ENCODE measurements around the gene AGBL4.

AGBL4 gene

GRCh38 chr1:49906365-49906764 is 117.4 kb downstream of the AGBL4 start:
- H3K4me2 ChIP-seq (ENCODE audit: insufficient read depth, low read length) = no peak overlapping the region
- DNase-seq = no peak
- no peak overlapping the region for H3K4me3 ChIP-seq (ENCODE audit: low read depth in 1 of 2, low read length in 2 of 2)
- no peaks in the 10 kb centered on the region for H3K4me1 ChIP-seq (ENCODE audit: insufficient read depth, low read length)
- no peaks in the 10 kb centered on the region for H3K36me3 ChIP-seq (ENCODE audit: insufficient read depth, low read length)
- H3K9ac ChIP-seq (ENCODE audit: low read depth, low read length) = no peak overlapping the region
- H3K27ac ChIP-seq (ENCODE audit: low read length) = no peak overlapping the region
- no peak for ATAC-seq (ENCODE audit: insufficient read depth, low read depth)
- no peaks in the 10 kb centered on the region for H3K9me3 ChIP-seq (ENCODE audit: insufficient read depth, low read length, severe bottlenecking)
- H4K20me1 ChIP-seq (ENCODE audit: insufficient read depth, low read length) = no peaks in the 10 kb centered on the region
- TF ChIP-seq CTCF (IDR thresholded peaks at IDR 0.05; ENCODE audit: borderline replicate concordance, extremely low read depth, low read length, poor library complexity, severe bottlenecking) (no peak), EZH2 (IDR thresholded peaks at IDR 0.05; ENCODE audit: borderline replicate concordance, low read depth, low read length, severe bottlenecking) (no peak)
- H3K27me3 ChIP-seq (ENCODE audit: insufficient read depth, low read length, poor library complexity) = no peaks in the 10 kb centered on the region
- H3K79me2 ChIP-seq (ENCODE audit: insufficient read depth, low read length) = no peaks in the 10 kb centered on the region
- H2AFZ ChIP-seq (ENCODE audit: low read depth, low read length) = no peak overlapping the region

GRCh38 chr1:49864581-49864980 is 159.2 kb downstream of the AGBL4 start:
- Histone ChIP-seq H3K9me3 (ENCODE audit: insufficient read depth, low read length, severe bottlenecking) (no peaks in the 10 kb centered on the region), H3K4me3 (ENCODE audit: low read depth in 1 of 2, low read length in 2 of 2) (no peak overlapping the region), H3K79me2 (ENCODE audit: insufficient read depth, low read length) (no peaks in the 10 kb centered on the region), H3K36me3 (ENCODE audit: insufficient read depth, low read length) (no peaks in the 10 kb centered on the region), H4K20me1 (ENCODE audit: insufficient read depth, low read length) (no peaks in the 10 kb centered on the region), H3K9ac (ENCODE audit: low read depth, low read length) (no peak overlapping the region), H3K27ac (ENCODE audit: low read length) (no peak overlapping the region), H2AFZ (ENCODE audit: low read depth, low read length) (no peak overlapping the region), H3K4me1 (ENCODE audit: insufficient read depth, low read length) (no peaks in the 10 kb centered on the region), H3K4me2 (ENCODE audit: insufficient read depth, low read length) (no peak overlapping the region), H3K27me3 (ENCODE audit: insufficient read depth, low read length, poor library complexity) (no peaks in the 10 kb centered on the region)
- TF ChIP-seq CTCF (IDR thresholded peaks at IDR 0.05; ENCODE audit: borderline replicate concordance, extremely low read depth, low read length, poor library complexity, severe bottlenecking) (no peak), EZH2 (IDR thresholded peaks at IDR 0.05; ENCODE audit: borderline replicate concordance, low read depth, low read length, severe bottlenecking) (no peak)
- ATAC-seq (ENCODE audit: insufficient read depth, low read depth) (no peak), DNase-seq (no peak)

GRCh38 chr1:49854741-49855140 is 169.0 kb downstream of the AGBL4 start:
- ATAC-seq (ENCODE audit: insufficient read depth, low read depth) = no peak
- Histone ChIP-seq H3K27ac (ENCODE audit: low read length) (no peak overlapping the region), H3K27me3 (ENCODE audit: insufficient read depth, low read length, poor library complexity) (no peaks in the 10 kb centered on the region), H3K4me1 (ENCODE audit: insufficient read depth, low read length) (no peaks in the 10 kb centered on the region), H3K4me2 (ENCODE audit: insufficient read depth, low read length) (no peak overlapping the region), H3K9me3 (ENCODE audit: insufficient read depth, low read length, severe bottlenecking) (no peaks in the 10 kb centered on the region), H3K9ac (ENCODE audit: low read depth, low read length) (no peak overlapping the region), H3K36me3 (ENCODE audit: insufficient read depth, low read length) (no peaks in the 10 kb centered on the region), H3K4me3 (ENCODE audit: low read depth in 1 of 2, low read length in 2 of 2) (no peak overlapping the region), H4K20me1 (ENCODE audit: insufficient read depth, low read length) (no peaks in the 10 kb centered on the region), H2AFZ (ENCODE audit: low read depth, low read length) (no peak overlapping the region), H3K79me2 (ENCODE audit: insufficient read depth, low read length) (no peaks in the 10 kb centered on the region)
- no peak for DNase-seq
- no peak for TF ChIP-seq EZH2 (IDR thresholded peaks at IDR 0.05; ENCODE audit: borderline replicate concordance, low read depth, low read length, severe bottlenecking)
- no peak for TF ChIP-seq CTCF (IDR thresholded peaks at IDR 0.05; ENCODE audit: borderline replicate concordance, extremely low read depth, low read length, poor library complexity, severe bottlenecking)

GRCh38 chr1:49842596-49842995 is 181.2 kb downstream of the AGBL4 start:
- no peak for ATAC-seq (ENCODE audit: insufficient read depth, low read depth)
- no peak overlapping the region for H3K9ac ChIP-seq (ENCODE audit: low read depth, low read length)
- no peak overlapping the region for H3K4me3 ChIP-seq (ENCODE audit: low read depth in 1 of 2, low read length in 2 of 2)
- DNase-seq = no peak
- H4K20me1 ChIP-seq (ENCODE audit: insufficient read depth, low read length) = no peaks in the 10 kb centered on the region
- TF ChIP-seq CTCF (IDR thresholded peaks at IDR 0.05; ENCODE audit: borderline replicate concordance, extremely low read depth, low read length, poor library complexity, severe bottlenecking) (no peak), EZH2 (IDR thresholded peaks at IDR 0.05; ENCODE audit: borderline replicate concordance, low read depth, low read length, severe bottlenecking) (no peak)
- H3K27me3 ChIP-seq (ENCODE audit: insufficient read depth, low read length, poor library complexity) = no peaks in the 10 kb centered on the region
- no peaks in the 10 kb centered on the region for H3K4me1 ChIP-seq (ENCODE audit: insufficient read depth, low read length)
- H3K9me3 ChIP-seq (ENCODE audit: insufficient read depth, low read length, severe bottlenecking) = peaks cover 13% of the 10 kb centered on the region
- H3K79me2 ChIP-seq (ENCODE audit: insufficient read depth, low read length) = no peaks in the 10 kb centered on the region
- H3K36me3 ChIP-seq (ENCODE audit: insufficient read depth, low read length) = no peaks in the 10 kb centered on the region
- no peak overlapping the region for H3K4me2 ChIP-seq (ENCODE audit: insufficient read depth, low read length)
- H2AFZ ChIP-seq (ENCODE audit: low read depth, low read length) = no peak overlapping the region
- no peak overlapping the region for H3K27ac ChIP-seq (ENCODE audit: low read length)
